Nephron (organoid): ENCODE results near the gene IBA57.

Source experiments
- H3K27ac Mint-ChIP-seq, 3 experiments: 2 replicates each; pipeline ENCODE4 v1.8.0; 2020; ENCODE audit warnings: mixed read lengths in 3 of 3, mild to moderate bottlenecking in 2 of 3, moderate library complexity in 1 of 3
- H3K27me3 Mint-ChIP-seq: 2 replicates; pipeline ENCODE4 v1.8.0; 2021; ENCODE audit warnings: low read depth, mild to moderate bottlenecking, moderate library complexity, mixed read lengths
- H3K36me3 Mint-ChIP-seq: 2 replicates; pipeline ENCODE4 v1.8.0; 2020; ENCODE audit warnings: low read depth, mixed read lengths
- H3K4me1 Mint-ChIP-seq: 2 replicates; pipeline ENCODE4 v1.8.0; 2020; ENCODE audit warnings: mixed read lengths
- H3K4me3 Mint-ChIP-seq, 3 experiments: 2 replicates each; pipeline ENCODE4 v1.8.0; 2020; ENCODE audit warnings: mild to moderate bottlenecking in 3 of 3, mixed read lengths in 3 of 3, moderate library complexity in 2 of 3
- H3K9me3 Mint-ChIP-seq: 2 replicates; pipeline ENCODE4 v1.8.0; 2020; ENCODE audit warnings: mixed read lengths
- CTCF ChIP-seq, 3 experiments: fragments of 200-600 bp; sonication (generic); IDR thresholded peaks; one replicate each; pipeline ENCODE4 v1.5.0; 2021; ENCODE audit warnings: antibody characterized with exemption in 3 of 3; ENCODE audit not compliant: unreplicated experiment in 3 of 3

Gene IBA57

GRCh38 chr1:228156941-228157728, 8.5 kb upstream of the IBA57 start:
- no peak for TF ChIP-seq CTCF (IDR thresholded peaks at IDR 0.05; ENCODE audit: unreplicated experiment in 3 of 3)
- no peak overlapping the region for H3K4me3 Mint-ChIP-seq
- no peaks in the 10 kb centered on the region for H3K36me3 Mint-ChIP-seq
- no peaks in the 10 kb centered on the region for H3K27me3 Mint-ChIP-seq
- H3K27ac Mint-ChIP-seq: no peak overlapping the region
- H3K9me3 Mint-ChIP-seq: no peaks in the 10 kb centered on the region
- H3K4me1 Mint-ChIP-seq: peaks cover 8% of the 10 kb centered on the region

GRCh38 chr1:228157729-228158126, 7.9 kb upstream of the IBA57 start:
- Mint-ChIP-seq H3K4me1 (peaks cover 10% of the 10 kb centered on the region), H3K27me3 (no peaks in the 10 kb centered on the region), H3K9me3 (no peaks in the 10 kb centered on the region), H3K27ac (no peak overlapping the region), H3K36me3 (no peaks in the 10 kb centered on the region), H3K4me3 (no peak overlapping the region)
- no peak for TF ChIP-seq CTCF (IDR thresholded peaks at IDR 0.05; ENCODE audit: unreplicated experiment in 3 of 3)

GRCh38 chr1:228158151-228159007, 7.2 kb upstream of the IBA57 start:
- no peaks in the 10 kb centered on the region for H3K9me3 Mint-ChIP-seq
- no peak overlapping the region for H3K27ac Mint-ChIP-seq
- TF ChIP-seq CTCF (IDR thresholded peaks at IDR 0.05; ENCODE audit: unreplicated experiment in 3 of 3): no peak
- no peak overlapping the region for H3K4me3 Mint-ChIP-seq
- H3K27me3 Mint-ChIP-seq: no peaks in the 10 kb centered on the region
- no peaks in the 10 kb centered on the region for H3K36me3 Mint-ChIP-seq
- peaks cover 10% of the 10 kb centered on the region for H3K4me1 Mint-ChIP-seq

GRCh38 chr1:228159008-228159665, 6.5 kb upstream of the IBA57 start:
- no peak overlapping the region for H3K27ac Mint-ChIP-seq
- H3K4me3 Mint-ChIP-seq: no peak overlapping the region

GRCh38 chr1:228160201-228160761, 5.3 kb upstream of the IBA57 start:
- no peaks in the 10 kb centered on the region for H3K9me3 Mint-ChIP-seq
- H3K4me3 Mint-ChIP-seq: no peak overlapping the region
- H3K27me3 Mint-ChIP-seq: no peaks in the 10 kb centered on the region
- H3K4me1 Mint-ChIP-seq: peaks cover 10% of the 10 kb centered on the region
- no peak overlapping the region for H3K27ac Mint-ChIP-seq
- no peaks in the 10 kb centered on the region for H3K36me3 Mint-ChIP-seq
- no peak for TF ChIP-seq CTCF (IDR thresholded peaks at IDR 0.05; ENCODE audit: unreplicated experiment in 3 of 3)

More at GRCh38 chr1:228159008-228159665, 6.5 kb upstream of the IBA57 start:
- H3K27me3 Mint-ChIP-seq: no peaks in the 10 kb centered on the region
- H3K9me3 Mint-ChIP-seq: no peaks in the 10 kb centered on the region
- peaks cover 10% of the 10 kb centered on the region for H3K4me1 Mint-ChIP-seq
- H3K36me3 Mint-ChIP-seq: no peaks in the 10 kb centered on the region
- no peak for TF ChIP-seq CTCF (IDR thresholded peaks at IDR 0.05; ENCODE audit: unreplicated experiment in 3 of 3)
